ENCODE data around the gene AIDA.

AIDA gene

DNA sequence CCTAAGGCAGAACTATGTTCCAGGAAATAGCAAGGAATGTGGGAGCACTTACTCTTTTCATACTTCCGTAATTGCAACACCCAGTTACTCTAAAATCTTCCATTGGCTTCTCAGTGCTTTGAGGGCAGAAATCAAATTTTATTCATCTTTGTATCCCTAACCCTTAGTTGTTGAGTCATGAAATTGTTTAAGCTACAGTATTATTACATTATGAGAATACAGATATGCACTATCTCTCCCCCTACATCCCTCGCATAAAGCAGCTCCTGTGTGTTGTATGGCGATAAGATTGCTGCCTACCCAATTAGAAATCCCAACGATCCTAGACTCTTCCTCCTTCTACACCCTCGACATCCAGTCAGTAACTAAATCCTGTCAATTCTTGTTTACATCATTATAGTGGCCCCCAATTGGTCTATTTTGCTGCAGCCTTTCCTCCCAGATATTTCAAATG, 2.6 kb downstream of the AIDA start:
- TF ChIP-seq, protein P1, sequence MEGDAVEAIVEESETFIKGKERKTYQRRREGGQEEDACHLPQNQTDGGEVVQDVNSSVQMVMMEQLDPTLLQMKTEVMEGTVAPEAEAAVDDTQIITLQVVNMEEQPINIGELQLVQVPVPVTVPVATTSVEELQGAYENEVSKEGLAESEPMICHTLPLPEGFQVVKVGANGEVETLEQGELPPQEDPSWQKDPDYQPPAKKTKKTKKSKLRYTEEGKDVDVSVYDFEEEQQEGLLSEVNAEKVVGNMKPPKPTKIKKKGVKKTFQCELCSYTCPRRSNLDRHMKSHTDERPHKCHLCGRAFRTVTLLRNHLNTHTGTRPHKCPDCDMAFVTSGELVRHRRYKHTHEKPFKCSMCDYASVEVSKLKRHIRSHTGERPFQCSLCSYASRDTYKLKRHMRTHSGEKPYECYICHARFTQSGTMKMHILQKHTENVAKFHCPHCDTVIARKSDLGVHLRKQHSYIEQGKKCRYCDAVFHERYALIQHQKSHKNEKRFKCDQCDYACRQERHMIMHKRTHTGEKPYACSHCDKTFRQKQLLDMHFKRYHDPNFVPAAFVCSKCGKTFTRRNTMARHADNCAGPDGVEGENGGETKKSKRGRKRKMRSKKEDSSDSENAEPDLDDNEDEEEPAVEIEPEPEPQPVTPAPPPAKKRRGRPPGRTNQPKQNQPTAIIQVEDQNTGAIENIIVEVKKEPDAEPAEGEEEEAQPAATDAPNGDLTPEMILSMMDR (IDR thresholded peaks at IDR 0.05; ENCODE audit: low read depth, low read length): no peak
- no peak for DNase-seq (ENCODE audit: extremely low read depth, low read depth)

DNA sequence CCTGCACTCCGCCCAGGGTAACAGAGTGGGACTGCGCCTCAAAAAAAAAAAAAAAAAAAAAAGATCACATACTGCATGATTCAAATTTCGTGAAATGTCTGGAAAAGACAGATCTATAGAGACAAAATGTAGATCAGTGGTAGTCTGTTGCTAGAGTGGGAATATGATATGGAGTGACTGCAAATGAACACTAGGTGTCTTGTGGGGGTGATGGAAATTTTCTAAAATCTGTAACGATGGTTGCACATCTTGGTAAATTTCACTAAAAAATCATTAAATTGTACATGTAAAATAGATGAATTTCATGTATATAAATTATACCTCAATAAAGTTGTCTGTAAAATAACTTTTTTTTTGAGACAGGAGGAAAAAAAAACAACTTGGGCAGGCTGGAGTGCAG, 5.5 kb downstream of the AIDA start:
- TF ChIP-seq, protein P1 (IDR thresholded peaks at IDR 0.05; ENCODE audit: low read depth, low read length): no peak
- DNase-seq (ENCODE audit: extremely low read depth, low read depth): no peak

DNA sequence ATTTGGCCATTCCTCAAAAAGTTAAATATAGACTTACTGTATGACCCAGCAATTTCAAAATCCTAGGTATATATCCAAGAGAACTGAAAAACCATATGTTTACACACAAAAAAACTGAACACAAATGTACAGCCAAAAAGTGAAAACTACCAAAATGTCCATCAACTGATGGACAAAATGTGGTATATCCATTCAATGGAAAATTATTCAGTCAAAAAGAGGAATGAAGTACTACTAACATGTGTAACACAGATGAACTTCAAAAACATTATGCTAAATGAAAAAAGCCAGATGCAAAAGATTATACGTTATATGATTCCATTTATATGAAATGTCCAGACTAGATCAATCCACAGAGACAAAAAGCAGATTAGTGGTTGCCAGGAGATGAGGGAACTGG, 8.0 kb downstream of the AIDA start:
- TF ChIP-seq, protein P1 (IDR thresholded peaks at IDR 0.05; ENCODE audit: low read depth, low read length): no peak
- DNase-seq (ENCODE audit: extremely low read depth, low read depth): no peak

DNA sequence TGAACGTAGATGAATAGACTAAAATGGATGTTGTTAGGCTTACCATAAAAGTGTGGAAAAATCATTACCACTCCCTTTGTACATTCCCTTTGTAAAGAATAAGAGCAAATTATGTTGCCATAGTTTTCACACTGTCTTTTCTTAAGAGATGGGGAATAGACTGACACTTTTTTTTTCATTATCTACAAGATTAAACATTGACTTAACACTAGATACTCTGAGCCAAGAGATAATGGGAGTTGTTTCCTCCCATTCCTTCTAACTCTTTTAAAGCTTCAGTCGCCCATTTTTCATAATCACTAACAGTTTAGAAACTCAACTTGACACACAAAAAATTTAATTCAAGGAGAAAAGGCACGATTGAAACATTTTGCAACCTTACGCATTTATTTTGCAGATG, 10.1 kb downstream of the AIDA start:
- TF ChIP-seq, protein P1 (IDR thresholded peaks at IDR 0.05; ENCODE audit: low read depth, low read length): no peak
- no peak for DNase-seq (ENCODE audit: extremely low read depth, low read depth)

DNA sequence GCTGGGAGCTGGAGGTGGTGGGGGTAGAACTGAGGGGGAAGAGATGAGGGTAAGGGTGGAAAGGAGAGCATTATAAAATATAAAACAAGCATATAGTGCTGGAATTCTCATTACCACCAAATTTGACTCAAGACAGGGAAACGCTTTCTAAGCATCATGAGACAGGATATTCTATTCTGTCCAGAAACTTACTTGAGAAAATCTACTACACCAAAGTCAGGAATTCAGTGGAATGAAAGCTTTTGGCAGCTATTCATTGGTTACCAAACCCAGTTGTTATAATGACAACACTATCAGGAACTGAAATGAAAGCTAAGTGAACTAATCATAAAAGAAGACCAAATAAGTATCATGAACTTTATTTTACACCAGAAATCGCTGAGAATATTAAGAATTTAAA, 14.5 kb downstream of the AIDA start:
- no peak for DNase-seq (ENCODE audit: extremely low read depth, low read depth)
- TF ChIP-seq, protein P1 (IDR thresholded peaks at IDR 0.05; ENCODE audit: low read depth, low read length): no peak

DNA sequence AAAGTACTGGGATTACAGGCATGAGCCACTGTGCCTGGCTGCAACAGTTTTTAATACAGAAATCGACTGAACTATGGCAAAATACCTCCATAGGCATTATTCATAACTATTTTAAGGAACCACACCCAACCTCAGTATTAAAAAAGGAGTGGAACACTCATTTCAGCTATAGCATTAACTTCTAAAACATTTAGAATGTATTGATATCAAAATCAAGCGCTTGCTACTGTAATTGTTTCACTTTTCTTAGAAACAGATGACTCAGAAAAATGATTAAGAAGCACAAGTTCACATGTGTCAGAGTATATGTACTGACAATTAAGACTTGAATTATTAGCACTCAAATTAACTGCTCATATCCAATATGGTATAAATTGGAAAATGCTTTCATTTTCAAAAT, 15.1 kb downstream of the AIDA start:
- TF ChIP-seq, protein P1 (IDR thresholded peaks at IDR 0.05; ENCODE audit: low read depth, low read length): no peak

DNA sequence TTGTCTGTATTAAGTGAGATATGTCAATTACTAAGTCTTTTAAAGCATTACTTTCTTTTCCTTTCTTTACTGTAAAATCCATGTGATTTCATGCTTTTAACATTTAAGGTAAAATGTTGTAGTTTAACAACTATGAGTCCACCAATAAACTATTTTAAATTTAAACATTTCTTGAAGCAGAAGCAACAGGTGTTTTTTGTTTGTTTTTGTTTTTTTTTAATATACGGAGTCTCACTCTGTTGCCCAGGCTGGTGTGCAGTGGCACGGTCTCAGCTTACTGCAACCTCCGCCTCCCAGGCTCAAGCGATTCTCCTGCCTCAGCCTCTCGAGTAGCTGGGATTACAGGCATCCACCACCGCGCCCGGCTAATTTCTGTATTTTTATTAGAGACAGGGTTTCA, 15.6 kb downstream of the AIDA start:
- TF ChIP-seq, protein P1 (IDR thresholded peaks at IDR 0.05; ENCODE audit: low read depth, low read length): no peak

More for the DNA sequence above, 15.1 kb downstream of the AIDA start:
- DNase-seq (ENCODE audit: extremely low read depth, low read depth): no peak

More for the DNA sequence above, 15.6 kb downstream of the AIDA start:
- no peak for DNase-seq (ENCODE audit: extremely low read depth, low read depth)

Measured in AG09319 (cell line).